B cell (primary cell): ENCODE measurements around the gene ZBTB37. TPM values are rescaled to one million over a fixed set of nuclear protein-coding genes. Genes with fewer than 3 reads are reported as not detected.

Experiments used
- ATAC-seq: fragments of 200-7000 bp; cut with Tn5 transposase; one replicate; pipeline ENCODE4 v1.10.0; 2021; ENCODE audit warnings: low read depth, mild to moderate bottlenecking, moderate number of reproducible peaks, moderate library complexity
- CTCF ChIA-PET: fragments of 350-600 bp; sonication (Branson Sonifier 250); formaldehyde crosslinking; loops from one replicate; lab custom pipeline; 2021; ENCODE audit warnings: antibody characterized with exemption, inconsistent platforms; lab: Charles Lee
- POLR2A ChIA-PET: fragments of 350-600 bp; sonication (Branson Sonifier 250); formaldehyde crosslinking; loops from one replicate; lab custom pipeline; 2021; ENCODE audit warnings: antibody characterized with exemption; lab: Charles Lee
- DNase-seq: peaks from one replicate; pipeline ENCODE4 v3.0.0; 2013
- H2AFZ ChIP-seq: 2 replicates; pipeline ENCODE4 v1.6.1; 2012; ENCODE audit warnings: mild to moderate bottlenecking, low read depth, low read length; ENCODE audit not compliant: insufficient read depth, poor library complexity, severe bottlenecking
- H3K27ac ChIP-seq, 2 donors: 1 replicate in 1 of 2; 2 replicates in 1 of 2; pipeline ENCODE4 v1.5.1; 2012 to 2013; ENCODE audit warnings: low read length in 2 of 2, mild to moderate bottlenecking in 2 of 2, moderate library complexity in 1 of 2
- H3K27me3 ChIP-seq, 4 experiments: fragments of 200-600 bp in 1 of 4; sonication (generic) in 1 of 4; replicated peaks in 1 of 4; 1 replicate in 2 of 4; 2 replicates in 2 of 4; pipeline versions ENCODE4 v1.6.1 to v1.7.0; 2013 to 2016; ENCODE audit warnings: low read length in 3 of 4, mild to moderate bottlenecking in 2 of 4, mixed read lengths in 1 of 4, moderate library complexity in 1 of 4; ENCODE audit not compliant: insufficient read depth in 4 of 4, control insufficient read depth in 3 of 4; ENCODE audit errors: control extremely low read depth in 1 of 4
- H3K36me3 ChIP-seq, 2 experiments: replicated peaks in 1 of 2; 1 replicate in 1 of 2; 2 replicates in 1 of 2; pipeline versions ENCODE4 v1.6.1 to v1.7.1; 2013; ENCODE audit warnings: low read length in 1 of 2; ENCODE audit not compliant: insufficient read depth in 2 of 2, control insufficient read depth in 1 of 2; ENCODE audit errors: control extremely low read depth in 1 of 2, extremely low read depth in 1 of 2
- H3K4me1 ChIP-seq, 2 donors: fragments of 200-600 bp in 1 of 2; sonication (generic) in 1 of 2; 1 replicate in 1 of 2; 2 replicates in 1 of 2; pipeline versions ENCODE4 v1.5.1 to v1.6.1; 2013 to 2017; ENCODE audit warnings: low read length in 2 of 2; ENCODE audit not compliant: control insufficient read depth in 2 of 2, insufficient read depth in 2 of 2
- H3K4me2 ChIP-seq: replicated peaks from 2 replicates; pipeline ENCODE3; 2012; ENCODE audit warnings: mild to moderate bottlenecking, low read depth, low read length; ENCODE audit not compliant: poor library complexity, severe bottlenecking
- H3K4me3 ChIP-seq, 5 experiments: fragments of 200-600 bp in 1 of 5; sonication (generic) in 1 of 5; 1 replicate in 3 of 5; 2 replicates in 2 of 5; pipeline versions ENCODE4 v1.5.1 to v1.7.0; 2011 to 2016; ENCODE audit warnings: low read length in 4 of 5, mild to moderate bottlenecking in 4 of 5, low read depth in 2 of 5, control low read depth in 1 of 5, moderate library complexity in 1 of 5; ENCODE audit not compliant: insufficient read depth in 1 of 5; ENCODE audit errors: control extremely low read depth in 1 of 5, extremely low read depth in 1 of 5
- H3K79me2 ChIP-seq: fragments of 200-600 bp; sonication (generic); one replicate; pipeline ENCODE4 v1.6.0; 2016; ENCODE audit warnings: low read length; ENCODE audit not compliant: control insufficient read depth, insufficient read depth
- H3K9ac ChIP-seq: fragments of 200-600 bp; sonication (generic); 2 replicates; pipeline ENCODE4 v1.6.1; 2017; ENCODE audit warnings: mild to moderate bottlenecking, low read length, moderate library complexity
- H3K9me3 ChIP-seq, 3 donors: one replicate each; pipeline versions ENCODE4 v1.6.1 to v1.7.1; 2013; ENCODE audit warnings: low read length in 2 of 3; ENCODE audit not compliant: control insufficient read depth in 2 of 3, insufficient read depth in 1 of 3; ENCODE audit errors: control extremely low read depth in 1 of 3
- H4K20me1 ChIP-seq: 2 replicates; pipeline ENCODE4 v1.6.0; 2012; ENCODE audit warnings: mild to moderate bottlenecking, low read length; ENCODE audit not compliant: insufficient read depth, control insufficient read depth, poor library complexity, severe bottlenecking
- H3K27ac Mint-ChIP-seq: one replicate; pipeline ENCODE4 v1.8.0; 2021; ENCODE audit warnings: mixed read lengths
- H3K27me3 Mint-ChIP-seq: one replicate; pipeline ENCODE4 v1.8.0; 2021; ENCODE audit warnings: mixed read lengths
- H3K4me1 Mint-ChIP-seq: one replicate; pipeline ENCODE4 v1.8.0; 2021; ENCODE audit warnings: mixed read lengths
- H3K4me3 Mint-ChIP-seq: one replicate; pipeline ENCODE4 v1.8.0; 2021; ENCODE audit warnings: mixed read lengths
- H3K9me3 Mint-ChIP-seq: one replicate; pipeline ENCODE4 v1.8.0; 2022; ENCODE audit warnings: mixed read lengths; ENCODE audit not compliant: insufficient read depth
- EZH2 ChIP-seq: IDR thresholded peaks from 2 replicates; pipeline ENCODE4 v1.6.1; 2012; ENCODE audit warnings: borderline replicate concordance, low read depth, mild to moderate bottlenecking, moderate library complexity, low read length; ENCODE audit not compliant: insufficient read depth, poor library complexity, severe bottlenecking
- WGBS: methylation state at CpG from one replicate; pipeline ENCODE4 v1.1.5; 2013; ENCODE audit warnings: missing lambda C conversion rate; ENCODE audit not compliant: insufficient coverage; 5-methylcytosine and 5-hydroxymethylcytosine counted together
- intact Hi-C: fragments of 100-400 bp; cut with micrococcal nuclease; formaldehyde crosslinking; loops from one replicate; pipeline ENCODE4 v1.10.0; 2022
- polyA plus RNA-seq: library from polyadenylated mRNA; depleted of rRNA; stranded (reverse); fragments of >200 nt; gene quantifications from 2 replicates; pipeline ENCODE4 v1.2.3, GENCODE V29; 2012
- total RNA-seq, 2 donors: library from RNA; stranded (reverse); fragments of 120-200 nt in 1 of 2; gene quantifications; 1 replicate in 1 of 2; 2 replicates in 1 of 2; pipeline versions ENCODE4 v1.2.3 to v1.2.4, GENCODE V29; 2013 to 2022
- TF ChIP-seq, protein P1 (sequence below): fragments of 200-600 bp; IDR thresholded peaks from one replicate; pipeline ENCODE4 v1.8.0; 2022; ENCODE audit warnings: antibody characterized with exemption, mild to moderate bottlenecking

ZBTB37 gene
- total and polyA plus RNA-seq, 2 donors (not counting 1 experiment from before 2014, with no cell fraction given): 4.9 to 37.1 TPM

DNA sequence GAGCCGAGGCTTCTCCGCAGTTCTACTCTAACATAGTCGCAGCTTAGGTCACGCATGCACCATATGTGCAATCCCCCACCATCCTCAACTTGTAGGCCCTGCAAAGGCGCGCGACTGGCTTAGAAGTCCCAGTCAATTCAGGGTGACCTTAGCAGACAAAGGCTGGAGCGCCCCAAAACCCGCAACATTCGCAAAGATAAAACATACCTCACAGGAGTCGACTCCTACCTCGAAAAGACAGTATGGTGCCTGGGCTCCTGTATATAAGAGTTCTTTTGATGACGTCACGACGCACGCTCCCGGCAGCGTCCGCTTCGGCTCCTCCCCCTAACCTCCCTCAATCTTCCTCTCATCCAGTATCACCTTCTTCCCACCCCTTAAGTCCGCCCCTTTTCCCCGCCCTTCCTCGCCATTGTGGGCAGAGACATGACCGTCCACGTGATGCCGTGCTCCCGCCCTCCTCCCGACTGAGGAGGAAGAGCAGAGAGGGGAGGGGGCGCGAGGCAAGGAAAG, 371 bp upstream of the ZBTB37 start, which contains the start of gene GAS5:
Gene GAS5, minus strand, starts transcription at position 237 of the 513 bp plus-strand sequence.
- Histone ChIP-seq H3K9me3 (no peaks in the 10 kb centered on the region), H3K79me2 (peaks cover 27% of the 10 kb centered on the region), H3K4me1 (peaks cover 42 to 50% of the 10 kb centered on the region in 2 donors), H2AFZ (peak within 1 kb of the TSS; percentile 92), H3K27ac (peak within 1 kb of the TSS; percentile 90 to 93), H3K9ac (peak within 1 kb of the TSS; percentile 81), H3K36me3 (peaks cover 5 to 57% of the 10 kb centered on the region in 2 experiments), H3K4me3 (peak within 1 kb of the TSS; percentile 70 to 98 (median 89)), H3K4me2 (peak within 1 kb of the TSS; percentile 90), H3K27me3 (no peaks in the 10 kb centered on the region), H4K20me1 (no peaks in the 10 kb centered on the region)
- ChIA-PET POLR2A (interaction anchor here (0.5 to 2.4 kb wide), 18 partner anchors 13 to 1335 kb away, joined by 3 to 16 read pairs (median 4); partner anchors contain the start of genes CACYBP, CENPL, DARS2 and KLHL20), CTCF (interaction anchor here (1.0 to 1.9 kb wide), 7 partner anchors 44 to 1123 kb away, joined by 3 to 8 read pairs (median 3); partner anchors contain the start of genes CENPL, DARS2 and KLHL20)
- DNase-seq: peak; percentile 99
- Mint-ChIP-seq H3K27ac (peak within 1 kb of the TSS; percentile 98), H3K27me3 (no peaks in the 10 kb centered on the region), H3K4me1 (peaks cover 70% of the 10 kb centered on the region), H3K9me3 (no peaks in the 10 kb centered on the region), H3K4me3 (peak within 1 kb of the TSS; percentile 94)
- ATAC-seq: peak; percentile 77
- 0% methylated on average over 19 of the region's 30 CpGs for WGBS
- intact Hi-C loops: loop anchor here (1.0 to 5.0 kb wide), 8 partner anchors 44 to 1155 kb away; partner anchors contain the start of genes CENPL, DARS2, KLHL20 and MRPS14
- TF ChIP-seq, protein P1, sequence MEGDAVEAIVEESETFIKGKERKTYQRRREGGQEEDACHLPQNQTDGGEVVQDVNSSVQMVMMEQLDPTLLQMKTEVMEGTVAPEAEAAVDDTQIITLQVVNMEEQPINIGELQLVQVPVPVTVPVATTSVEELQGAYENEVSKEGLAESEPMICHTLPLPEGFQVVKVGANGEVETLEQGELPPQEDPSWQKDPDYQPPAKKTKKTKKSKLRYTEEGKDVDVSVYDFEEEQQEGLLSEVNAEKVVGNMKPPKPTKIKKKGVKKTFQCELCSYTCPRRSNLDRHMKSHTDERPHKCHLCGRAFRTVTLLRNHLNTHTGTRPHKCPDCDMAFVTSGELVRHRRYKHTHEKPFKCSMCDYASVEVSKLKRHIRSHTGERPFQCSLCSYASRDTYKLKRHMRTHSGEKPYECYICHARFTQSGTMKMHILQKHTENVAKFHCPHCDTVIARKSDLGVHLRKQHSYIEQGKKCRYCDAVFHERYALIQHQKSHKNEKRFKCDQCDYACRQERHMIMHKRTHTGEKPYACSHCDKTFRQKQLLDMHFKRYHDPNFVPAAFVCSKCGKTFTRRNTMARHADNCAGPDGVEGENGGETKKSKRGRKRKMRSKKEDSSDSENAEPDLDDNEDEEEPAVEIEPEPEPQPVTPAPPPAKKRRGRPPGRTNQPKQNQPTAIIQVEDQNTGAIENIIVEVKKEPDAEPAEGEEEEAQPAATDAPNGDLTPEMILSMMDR: no peak
- TF ChIP-seq EZH2: no peak

DNA sequence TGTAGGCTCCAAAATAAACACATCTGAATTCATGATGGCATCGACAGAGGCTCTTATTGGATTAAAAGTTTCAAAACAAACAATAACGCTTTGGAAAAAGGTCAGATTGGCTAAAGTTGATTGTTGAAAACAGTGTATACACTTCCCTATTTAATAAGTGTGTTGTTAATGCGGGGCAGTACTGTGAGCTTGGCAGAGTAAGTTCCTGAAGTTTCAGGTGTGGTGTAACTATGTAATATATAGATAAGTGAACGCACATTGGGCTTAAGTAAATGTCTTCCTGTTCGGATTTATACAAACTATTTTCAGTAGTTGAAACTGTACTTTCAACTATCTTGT, 810 bp downstream of the ZBTB37 start:
- no peak for TF ChIP-seq EZH2
- TF ChIP-seq, protein P1: no peak
- H3K27me3 ChIP-seq: no peaks in the 10 kb centered on the region
- peaks cover 35% of the 10 kb centered on the region for H3K79me2 ChIP-seq
- ChIA-PET POLR2A (interaction anchor here (1.3 to 2.4 kb wide), 5 partner anchors 45 to 1337 kb away, joined by 4 to 16 read pairs (median 11); partner anchors contain the start of genes CACYBP, CENPL, DARS2 and PRDX6), CTCF (interaction anchor here (1.0 to 1.9 kb wide), 6 partner anchors 45 to 1124 kb away, joined by 3 to 8 read pairs (median 5); partner anchors contain the start of genes CENPL, DARS2 and KLHL20)
- peak overlapping the region; percentile 9 to 98 (median 82) for H3K4me3 ChIP-seq
- peak overlapping the region; percentile 81 for H3K9ac ChIP-seq
- H3K36me3 ChIP-seq: peaks cover 5 to 49% of the 10 kb centered on the region in 2 experiments
- Mint-ChIP-seq H3K27me3 (no peaks in the 10 kb centered on the region), H3K9me3 (no peaks in the 10 kb centered on the region), H3K27ac (peak overlapping the region; percentile 98), H3K4me3 (peak overlapping the region; percentile 94), H3K4me1 (peaks cover 68% of the 10 kb centered on the region)
- ATAC-seq: no peak
- H2AFZ ChIP-seq: peak overlapping the region; percentile 92
- no CpG with 5 or more reads among the region's 5 CpGs for WGBS
- no peaks in the 10 kb centered on the region for H3K9me3 ChIP-seq
- H3K27ac ChIP-seq: peak overlapping the region; percentile 90 to 93
- no peaks in the 10 kb centered on the region for H4K20me1 ChIP-seq
- peak overlapping the region; percentile 90 for H3K4me2 ChIP-seq
- H3K4me1 ChIP-seq: peaks cover 42 to 50% of the 10 kb centered on the region in 2 donors
- intact Hi-C loops: loop anchor here (2.0 to 5.0 kb wide), 3 partner anchors 154 to 454 kb away; partner anchors contain the start of gene KLHL20
- no peak for DNase-seq
